GM12875 (cell line): ENCODE data around the gene FAM240A.
"Not testable (repeated sequence)": the region's sequence is repeated elsewhere in the genome, so short reads cannot be mapped to it uniquely, and the experiment has no call there.

ENCODE experiments used
- H3K4me3 ChIP-seq: one replicate; pipeline ENCODE4 v1.5.1; 2011; ENCODE audit warnings: low read depth, low read length, control low read depth
- CTCF ChIP-seq: IDR thresholded peaks from 2 replicates; pipeline ENCODE4 v1.5.1; 2011; ENCODE audit warnings: low read depth, mild to moderate bottlenecking, control low read depth, inconsistent platforms, low read length, moderate library complexity, borderline replicate concordance; ENCODE audit not compliant: insufficient read depth

FAM240A gene

GRCh38 chr3:46573701-46574100 is 38.6 kb upstream of the FAM240A start:
- no peak overlapping the region for H3K4me3 ChIP-seq
- TF ChIP-seq CTCF, result no peak

GRCh38 chr3:46574243-46574646 is 38.1 kb upstream of the FAM240A start:
- no peak overlapping the region for H3K4me3 ChIP-seq
- no peak for TF ChIP-seq CTCF

GRCh38 chr3:46574881-46575576 is 37.3 kb upstream of the FAM240A start:
- TF ChIP-seq CTCF, result no peak
- H3K4me3 ChIP-seq, result no peak overlapping the region

- no peak overlapping the region for H3K4me3 ChIP-seq
- TF ChIP-seq CTCF, result no peak
These were observed 36.6 kb upstream of the FAM240A start for GRCh38 chr3:46575577-46576222.

- no peak overlapping the region for H3K4me3 ChIP-seq
- no peak for TF ChIP-seq CTCF
These were observed 35.9 kb upstream of the FAM240A start for GRCh38 chr3:46576386-46576785.

GRCh38 chr3:46576879-46577278 is 35.4 kb upstream of the FAM240A start:
- no peak overlapping the region for H3K4me3 ChIP-seq
- no peak for TF ChIP-seq CTCF

GRCh38 chr3:46577580-46578249 is 34.6 kb upstream of the FAM240A start:
- not testable (repeated sequence) for H3K4me3 ChIP-seq
